Measurements from ENCODE around the gene HGFAC.

- TF ChIP-seq CTCF (IDR thresholded peaks at IDR 0.05; ENCODE audit: poor library complexity, severe bottlenecking) (no peak), SMC3 (conservative IDR thresholded peaks at IDR 0.05; ENCODE audit: poor library complexity) (no peak), TAF1 (IDR thresholded peaks at IDR 0.05; ENCODE audit: low read depth) (no peak), REST (IDR thresholded peaks at IDR 0.05; ENCODE audit: borderline replicate concordance) (no peak), EZH2 (IDR thresholded peaks at IDR 0.05; ENCODE audit: borderline replicate concordance, insufficient read depth, low read length, poor library complexity, severe bottlenecking) (no peak), RAD21 (conservative IDR thresholded peaks at IDR 0.05) (no peak), EP300 (conservative IDR thresholded peaks at IDR 0.05; ENCODE audit: poor library complexity, severe bottlenecking) (no peak)
Observed at GRCh38 chr4:3489451-3489962, 47.7 kb downstream of the HGFAC start.

All from neural cell (in vitro differentiated cells).